ENCODE data around the gene STX8. TPM values are rescaled to one million over a fixed set of nuclear protein-coding genes. Genes with fewer than 3 reads are reported as not detected.

The STX8 gene
- total and polyA plus RNA-seq, 7 donors: 34.0 to 70.6 (median 50.5) TPM

DNA sequence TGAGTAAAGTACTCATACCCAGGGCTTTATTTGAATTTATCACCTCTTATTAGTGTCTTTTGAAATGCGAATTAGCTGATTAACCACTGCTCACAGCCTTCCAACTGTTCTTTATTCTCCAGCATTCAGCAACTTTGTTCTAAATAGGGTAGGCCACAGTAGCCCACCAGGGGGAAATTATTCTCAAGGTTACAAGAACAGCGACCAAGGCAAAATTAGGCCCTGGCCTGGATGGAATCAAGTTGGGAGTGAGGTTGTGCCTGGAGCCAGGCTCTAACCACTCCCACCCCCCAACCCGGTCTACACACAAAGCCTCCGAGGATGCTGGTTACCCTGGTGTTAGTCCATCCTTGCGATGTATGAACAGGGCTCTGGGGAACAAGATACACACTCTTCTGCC is 245.5 kb downstream of the STX8 start:
- Histone ChIP-seq H3K4me1 (peaks cover 4% of the 10 kb centered on the region), H3K4me3 (no peak overlapping the region), H3K27me3 (ENCODE audit: insufficient read depth in 3 of 3, low read length in 2 of 3) (no peaks in the 10 kb centered on the region), H3K27ac (no peak overlapping the region), H3K9me3 (peaks cover 7% of the 10 kb centered on the region), H3K36me3 (ENCODE audit: insufficient read depth in 1 of 2, low read depth in 1 of 2) (no peaks in the 10 kb centered on the region)
- DNase-seq (no peak), ATAC-seq (no peak)
- intact Hi-C loops (cut with DNase I): no loop called here
- TF ChIP-seq, protein P1, sequence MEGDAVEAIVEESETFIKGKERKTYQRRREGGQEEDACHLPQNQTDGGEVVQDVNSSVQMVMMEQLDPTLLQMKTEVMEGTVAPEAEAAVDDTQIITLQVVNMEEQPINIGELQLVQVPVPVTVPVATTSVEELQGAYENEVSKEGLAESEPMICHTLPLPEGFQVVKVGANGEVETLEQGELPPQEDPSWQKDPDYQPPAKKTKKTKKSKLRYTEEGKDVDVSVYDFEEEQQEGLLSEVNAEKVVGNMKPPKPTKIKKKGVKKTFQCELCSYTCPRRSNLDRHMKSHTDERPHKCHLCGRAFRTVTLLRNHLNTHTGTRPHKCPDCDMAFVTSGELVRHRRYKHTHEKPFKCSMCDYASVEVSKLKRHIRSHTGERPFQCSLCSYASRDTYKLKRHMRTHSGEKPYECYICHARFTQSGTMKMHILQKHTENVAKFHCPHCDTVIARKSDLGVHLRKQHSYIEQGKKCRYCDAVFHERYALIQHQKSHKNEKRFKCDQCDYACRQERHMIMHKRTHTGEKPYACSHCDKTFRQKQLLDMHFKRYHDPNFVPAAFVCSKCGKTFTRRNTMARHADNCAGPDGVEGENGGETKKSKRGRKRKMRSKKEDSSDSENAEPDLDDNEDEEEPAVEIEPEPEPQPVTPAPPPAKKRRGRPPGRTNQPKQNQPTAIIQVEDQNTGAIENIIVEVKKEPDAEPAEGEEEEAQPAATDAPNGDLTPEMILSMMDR (IDR thresholded peaks at IDR 0.05): no peak
- whole genome bisulfite sequencing, 3 donors: 86 to 95% (median 94%) methylated on average over 5 of the region's 5 CpGs

DNA sequence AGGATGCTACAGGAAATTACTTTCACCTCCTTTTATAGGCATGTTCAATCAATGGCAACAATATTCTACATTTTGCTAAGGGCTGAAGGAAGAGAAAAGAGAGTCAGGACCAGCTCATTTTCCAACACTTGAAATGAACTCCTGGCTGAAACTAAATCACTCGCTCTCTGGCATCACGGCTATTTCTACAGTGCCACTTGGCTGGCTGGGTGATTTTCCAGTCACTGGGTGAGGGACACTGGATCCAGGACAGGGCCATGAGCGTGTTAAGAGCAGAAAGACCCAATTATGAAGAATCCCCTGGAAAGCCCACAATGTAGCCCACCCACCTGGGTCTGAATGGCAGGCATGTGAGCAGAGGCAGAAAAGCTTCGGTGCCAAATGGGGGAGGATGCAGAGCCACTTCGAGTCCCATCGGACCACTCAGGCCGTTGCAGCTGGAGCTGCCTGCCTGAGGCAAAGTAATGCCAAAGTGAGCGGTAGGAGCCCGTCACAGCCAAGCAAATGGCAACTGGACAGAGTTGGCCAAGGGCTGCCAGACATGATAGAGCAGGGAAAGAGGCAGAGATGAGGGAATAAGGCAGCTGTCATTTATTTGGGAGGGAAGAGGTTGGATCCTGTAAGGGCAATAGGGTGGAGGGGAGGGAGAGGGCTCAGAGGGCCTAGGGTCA is 246.2 kb downstream of the STX8 start:
- TF ChIP-seq, protein P1 (IDR thresholded peaks at IDR 0.05): no peak
- peak; percentile 52 to 73 (median 64) for ATAC-seq
- H3K36me3 ChIP-seq (ENCODE audit: insufficient read depth in 1 of 2, low read depth in 1 of 2): no peaks in the 10 kb centered on the region

DNA sequence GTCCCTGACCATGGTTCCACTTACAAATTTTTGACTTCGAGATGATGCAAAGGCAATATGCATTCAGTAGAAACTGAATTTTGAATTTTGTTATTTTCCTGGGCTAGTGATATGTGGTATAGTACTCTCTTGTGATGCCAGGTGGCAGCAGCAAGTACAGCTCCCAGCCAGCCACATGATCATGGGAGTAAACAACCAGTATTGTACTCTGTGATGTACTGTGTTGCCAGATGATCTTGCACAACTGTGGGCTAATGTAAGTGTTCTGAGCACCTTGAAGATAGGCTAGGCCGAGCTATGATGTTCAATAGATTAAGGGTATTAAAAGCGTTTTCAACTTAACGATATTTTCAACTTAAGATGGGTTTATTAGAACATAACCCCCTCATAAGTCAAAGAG is 250.8 kb downstream of the STX8 start:
- WGBS, 3 donors: 86 to 89% (median 89%) methylated on average over 4 of the region's 4 CpGs
- no peaks in the 10 kb centered on the region for H3K4me1 ChIP-seq
- DNase-seq (no peak), ATAC-seq (peak; percentile 70 to 92 (median 85))
- no peak overlapping the region for H3K27ac ChIP-seq
- H3K27me3 ChIP-seq (ENCODE audit: insufficient read depth in 3 of 3, low read length in 2 of 3): no peaks in the 10 kb centered on the region
- TF ChIP-seq, protein P1 (IDR thresholded peaks at IDR 0.05): no peak
- intact Hi-C loops (cut with DNase I): loop anchor here (10.0 kb wide), 3 partner anchors 60 to 200 kb away; no protein-coding TSS in a partner anchor
- H3K4me3 ChIP-seq: no peak overlapping the region
- H3K9me3 ChIP-seq: no peaks in the 10 kb centered on the region
- H3K36me3 ChIP-seq (ENCODE audit: insufficient read depth in 1 of 2, low read depth in 1 of 2): no peaks in the 10 kb centered on the region

More for the DNA sequence above, 246.2 kb downstream of the STX8 start:
- Histone ChIP-seq H3K9me3 (peaks cover 2% of the 10 kb centered on the region), H3K4me3 (no peak overlapping the region), H3K27ac (peak overlapping the region; percentile 11), H3K4me1 (peaks cover 4% of the 10 kb centered on the region), H3K27me3 (ENCODE audit: insufficient read depth in 3 of 3, low read length in 2 of 3) (no peaks in the 10 kb centered on the region)
- DNase-seq: no peak
- intact Hi-C loops (cut with DNase I): loop anchor here (10.0 kb wide), 3 partner anchors 65 to 195 kb away; no protein-coding TSS in a partner anchor
- 22 to 34% (median 29%) methylated on average over 9 of the region's 9 CpGs for WGBS, 3 donors

DNA sequence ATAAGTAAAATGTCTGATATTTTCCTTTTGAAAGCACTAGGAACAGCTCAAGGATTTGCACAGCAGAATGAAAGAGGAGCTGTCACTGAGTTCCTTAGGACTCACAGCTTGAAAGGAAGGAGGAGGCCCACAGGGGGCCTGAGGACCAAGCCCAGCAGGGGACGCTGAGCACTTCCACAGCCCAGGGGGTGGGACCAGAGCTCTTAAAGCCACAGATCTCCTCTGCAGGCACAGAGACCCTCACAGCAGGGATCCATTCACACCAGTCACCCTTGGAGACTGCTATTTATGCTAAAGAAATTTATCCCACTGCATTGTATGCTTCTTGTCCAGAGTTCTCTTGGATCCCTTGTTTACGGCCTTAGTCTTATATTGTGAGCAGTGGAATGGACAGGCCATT is 253.3 kb downstream of the STX8 start:
- H3K9me3 ChIP-seq: peaks cover 3% of the 10 kb centered on the region
- TF ChIP-seq, protein P1 (IDR thresholded peaks at IDR 0.05): no peak
- intact Hi-C loops (cut with DNase I): loop anchor here (10.0 kb wide), 3 partner anchors 58 to 202 kb away; no protein-coding TSS in a partner anchor
- no peaks in the 10 kb centered on the region for H3K27me3 ChIP-seq (ENCODE audit: insufficient read depth in 3 of 3, low read length in 2 of 3)
- H3K4me1 ChIP-seq: no peaks in the 10 kb centered on the region
- ATAC-seq (no peak), DNase-seq (no peak)
- H3K4me3 ChIP-seq: no peak overlapping the region
- no peaks in the 10 kb centered on the region for H3K36me3 ChIP-seq (ENCODE audit: insufficient read depth in 1 of 2, low read depth in 1 of 2)
- no peak overlapping the region for H3K27ac ChIP-seq
- 79 to 83% (median 80%) methylated on average over 2 of the region's 2 CpGs for WGBS, 3 donors
